ENCODE measurements around the gene PCDHGA9. TPM values are rescaled to one million over a fixed set of nuclear protein-coding genes. Genes with fewer than 3 reads are reported as not detected.
A peak's percentile ranks its signal among the peaks of the same experiment; 100 is the strongest.
"Not testable (repeated sequence)": the region's sequence is repeated elsewhere in the genome, so short reads cannot be mapped to it uniquely, and the experiment has no call there.

The PCDHGA9 gene
- total RNA-seq, 2 experiments from 2014 or later, result not detected

GRCh38 chr5:141412854-141413539 is 10.4 kb downstream of the PCDHGA9 start, which contains the start of gene PCDHGA10:
Gene PCDHGA10 (plus strand): TSS chr5:141412987. CDS start chr5:141413176, 189 bp downstream.
- peak within 1 kb of the TSS; percentile 60 for H3K4me3 Mint-ChIP-seq
- H3K4me1 Mint-ChIP-seq, result peaks cover 15% of the 10 kb centered on the region
- CTCF ChIA-PET, result interaction anchor here (0.6 to 2.4 kb wide), 23 partner anchors 9 to 151 kb away, joined by 3 to 10 read pairs (median 4); partner anchors contain the start of genes PCDHGA11, PCDHGA12, PCDHGA5 and PCDHGA9
- H3K36me3 Mint-ChIP-seq, result peaks cover 13% of the 10 kb centered on the region
- ATAC-seq, result peak; percentile 72
- peak; percentile 69 for DNase-seq
- no peak within 1 kb of the TSS for H3K27ac Mint-ChIP-seq
- peaks cover 5% of the 10 kb centered on the region for H3K9me3 Mint-ChIP-seq (ENCODE audit: low read depth)
- peaks cover 74% of the 10 kb centered on the region for H3K27me3 Mint-ChIP-seq

GRCh38 chr5:141413540-141414069 is 11.0 kb downstream of the PCDHGA9 start:
- Mint-ChIP-seq H3K36me3 (peaks cover 15% of the 10 kb centered on the region), H3K27ac (no peak overlapping the region), H3K27me3 (peaks cover 75% of the 10 kb centered on the region), H3K4me1 (peaks cover 17% of the 10 kb centered on the region), H3K9me3 (ENCODE audit: low read depth) (peaks cover 3% of the 10 kb centered on the region), H3K4me3 (peak overlapping the region; percentile 60)
- DNase-seq (no peak), ATAC-seq (no peak)
- CTCF ChIA-PET, result interaction anchor here (0.6 to 2.4 kb wide), 17 partner anchors 8 to 151 kb away, joined by 3 to 10 read pairs (median 4); partner anchors contain the start of genes PCDHGA11 and PCDHGA12

GRCh38 chr5:141414548-141415274 is 12.1 kb downstream of the PCDHGA9 start:
- ATAC-seq; H3K9me3 Mint-ChIP-seq (ENCODE audit: low read depth): not testable (repeated sequence)
- peak overlapping the region; percentile 9 for H3K27ac Mint-ChIP-seq

DNA sequence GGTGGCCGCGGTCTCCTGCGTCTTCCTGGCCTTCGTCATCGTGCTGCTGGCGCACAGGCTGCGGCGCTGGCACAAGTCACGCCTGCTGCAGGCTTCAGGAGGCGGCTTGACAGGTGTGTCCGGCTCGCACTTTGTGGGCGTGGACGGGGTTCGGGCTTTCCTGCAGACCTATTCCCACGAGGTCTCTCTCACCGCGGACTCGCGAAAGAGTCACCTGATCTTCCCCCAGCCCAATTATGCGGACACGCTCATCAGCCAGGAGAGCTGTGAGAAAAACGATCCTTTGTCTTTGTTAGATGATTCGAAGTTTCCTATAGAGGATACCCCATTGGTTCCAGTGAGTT is 12.7 kb downstream of the PCDHGA9 start:
- H3K4me3 Mint-ChIP-seq; DNase-seq; H3K9me3 Mint-ChIP-seq (ENCODE audit: low read depth); ATAC-seq; H3K27ac Mint-ChIP-seq; CTCF ChIA-PET: not testable (repeated sequence)
- Mint-ChIP-seq H3K27me3 (peaks cover 73% of the 10 kb centered on the region), H3K36me3 (peaks cover 13% of the 10 kb centered on the region), H3K4me1 (peaks cover 17% of the 10 kb centered on the region)

More at GRCh38 chr5:141414548-141415274, 12.1 kb downstream of the PCDHGA9 start:
- not testable (repeated sequence) for H3K4me3 Mint-ChIP-seq, DNase-seq
- Mint-ChIP-seq H3K36me3 (peaks cover 14% of the 10 kb centered on the region), H3K4me1 (peaks cover 17% of the 10 kb centered on the region), H3K27me3 (peaks cover 75% of the 10 kb centered on the region)
- CTCF ChIA-PET, result interaction anchor here (1.7 to 2.4 kb wide), 2 partner anchors 80 to 143 kb away, joined by 4 to 10 read pairs; no protein-coding TSS in a partner anchor

GRCh38 chr5:141417494-141418172 is 15.1 kb downstream of the PCDHGA9 start, which contains the start of gene PCDHGB7:
Gene PCDHGB7 (plus strand): TSS chr5:141417677. CDS start chr5:141417860, 183 bp downstream.
- DNase-seq (peak; percentile 57), ATAC-seq (peak; percentile 55)
- H3K4me1 Mint-ChIP-seq, result peaks cover 20% of the 10 kb centered on the region
- peak within 1 kb of the TSS; percentile 35 for H3K27ac Mint-ChIP-seq
- not testable (repeated sequence) for H3K9me3 Mint-ChIP-seq (ENCODE audit: low read depth); H3K4me3 Mint-ChIP-seq
- H3K27me3 Mint-ChIP-seq, result peaks cover 84% of the 10 kb centered on the region
- peaks cover 11% of the 10 kb centered on the region for H3K36me3 Mint-ChIP-seq
- CTCF ChIA-PET, result interaction anchor here (0.6 to 2.1 kb wide), 6 partner anchors 13 to 140 kb away, joined by 3 to 8 read pairs (median 4); partner anchors contain the start of genes PCDHGA12 and PCDHGA9

- Mint-ChIP-seq H3K27ac (no peak overlapping the region), H3K9me3 (ENCODE audit: low read depth) (peaks cover 8% of the 10 kb centered on the region), H3K4me1 (peaks cover 12% of the 10 kb centered on the region), H3K36me3 (peaks cover 11% of the 10 kb centered on the region), H3K27me3 (peaks cover 77% of the 10 kb centered on the region), H3K4me3 (no peak overlapping the region)
- DNase-seq, result no peak
- no peak for ATAC-seq
- CTCF ChIA-PET, result interaction anchor here (1.1 to 2.1 kb wide), 5 partner anchors 11 to 145 kb away, joined by 3 to 23 read pairs (median 8); partner anchors contain the start of gene PCDHGA12
These were observed 16.7 kb downstream of the PCDHGA9 start for GRCh38 chr5:141419074-141419880.

GRCh38 chr5:141420855-141421488 is 18.4 kb downstream of the PCDHGA9 start, which contains the start of gene PCDHGA11:
Gene PCDHGA11 (plus strand): TSS chr5:141421051. CDS start chr5:141421228, 177 bp downstream.
- peaks cover 9% of the 10 kb centered on the region for H3K4me1 Mint-ChIP-seq
- H3K27ac Mint-ChIP-seq, result peak within 1 kb of the TSS; percentile 54
- peaks cover 8% of the 10 kb centered on the region for H3K9me3 Mint-ChIP-seq (ENCODE audit: low read depth)
- H3K27me3 Mint-ChIP-seq, result peaks cover 76% of the 10 kb centered on the region
- ATAC-seq, result no peak
- DNase-seq, result peak; percentile 57
- CTCF ChIA-PET, result interaction anchor here (0.8 to 2.4 kb wide), 23 partner anchors 8 to 221 kb away, joined by 3 to 23 read pairs (median 4); partner anchors contain the start of genes PCDHB11, PCDHGA10, PCDHGA12 and PCDHGA4
- peaks cover 7% of the 10 kb centered on the region for H3K36me3 Mint-ChIP-seq
- H3K4me3 Mint-ChIP-seq, result peak within 1 kb of the TSS; percentile 65

DNA sequence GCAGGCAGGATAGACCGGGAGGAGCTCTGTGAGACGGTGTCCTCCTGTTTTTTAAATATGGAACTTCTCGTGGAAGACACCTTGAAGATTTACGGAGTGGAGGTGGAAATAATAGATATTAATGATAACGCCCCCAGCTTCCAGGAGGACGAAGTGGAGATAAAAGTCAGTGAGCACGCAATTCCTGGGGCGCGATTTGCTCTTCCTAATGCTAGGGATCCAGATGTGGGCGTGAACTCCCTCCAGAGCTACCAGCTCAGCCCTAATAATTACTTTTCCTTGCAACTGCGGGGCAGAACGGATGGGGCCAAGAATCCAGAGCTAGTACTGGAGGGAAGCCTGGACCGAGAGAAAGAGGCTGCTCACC is 18.9 kb downstream of the PCDHGA9 start:
- Mint-ChIP-seq H3K36me3 (peaks cover 7% of the 10 kb centered on the region), H3K9me3 (ENCODE audit: low read depth) (peaks cover 8% of the 10 kb centered on the region), H3K27ac (peak overlapping the region; percentile 54), H3K27me3 (peaks cover 73% of the 10 kb centered on the region), H3K4me3 (peak overlapping the region; percentile 65), H3K4me1 (peaks cover 9% of the 10 kb centered on the region)
- CTCF ChIA-PET, result interaction anchor here (0.6 to 2.4 kb wide), 20 partner anchors 8 to 222 kb away, joined by 3 to 23 read pairs (median 4); partner anchors contain the start of genes PCDHB11, PCDHGA10, PCDHGA12 and PCDHGA5
- DNase-seq, result no peak
- no peak for ATAC-seq

- Mint-ChIP-seq H3K9me3 (ENCODE audit: low read depth) (peaks cover 8% of the 10 kb centered on the region), H3K27me3 (peaks cover 73% of the 10 kb centered on the region), H3K36me3 (peaks cover 7% of the 10 kb centered on the region), H3K4me3 (no peak overlapping the region), H3K27ac (no peak overlapping the region), H3K4me1 (peaks cover 7% of the 10 kb centered on the region)
- DNase-seq, result no peak
- CTCF ChIA-PET, result interaction anchor here (1.1 to 2.4 kb wide), 2 partner anchors 10 to 100 kb away, joined by 3 to 6 read pairs; partner anchors contain the start of gene PCDHGA10
- ATAC-seq, result no peak
These were observed 20.2 kb downstream of the PCDHGA9 start for GRCh38 chr5:141422742-141423291.

DNA sequence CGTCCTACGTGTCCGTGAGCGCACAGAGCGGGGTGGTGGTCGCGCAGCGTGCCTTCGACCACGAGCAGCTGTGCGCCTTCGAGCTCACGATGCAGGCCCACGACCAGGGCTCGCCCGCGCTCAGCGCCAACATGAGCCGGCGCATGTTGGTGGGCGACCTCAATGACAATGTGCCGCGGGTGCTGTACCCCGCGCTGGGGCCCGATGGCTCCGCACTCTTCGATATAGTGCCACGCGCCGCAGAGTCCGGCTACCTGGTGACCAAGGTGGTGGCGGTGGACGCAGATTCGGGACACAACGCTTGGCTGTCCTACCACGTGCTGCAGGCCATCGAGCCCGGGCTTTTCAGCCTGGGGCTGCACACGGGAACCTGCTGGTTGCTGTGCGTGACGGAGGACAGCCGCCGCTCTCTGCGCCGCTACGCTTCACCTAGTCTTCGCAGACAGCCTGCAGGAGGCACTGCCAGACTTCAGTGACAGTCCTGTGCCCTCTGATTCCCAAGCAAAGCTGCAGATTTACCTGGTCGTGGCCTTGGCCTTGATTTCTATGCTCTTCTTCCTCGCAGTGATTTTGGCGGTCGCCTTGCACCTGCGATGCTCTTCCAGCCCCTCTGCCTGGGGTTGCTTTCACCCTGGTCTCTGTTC is 25.3 kb downstream of the PCDHGA9 start:
- ATAC-seq (no peak), DNase-seq (no peak)
- CTCF ChIA-PET, result no interaction called here
- Mint-ChIP-seq H3K4me1 (peaks cover 5% of the 10 kb centered on the region), H3K27ac (no peak overlapping the region), H3K27me3 (peaks cover 60% of the 10 kb centered on the region), H3K4me3 (no peak overlapping the region), H3K9me3 (ENCODE audit: low read depth) (peaks cover 14% of the 10 kb centered on the region), H3K36me3 (peaks cover 4% of the 10 kb centered on the region)

Data from activated CD8-positive, alpha-beta memory T cell treated with anti-CD3 and anti-CD28 coated beads, Interleukin-2, amount 10 ng/mL, durations not matched to agents 7 days and 5 days (primary cell).